GM21576 (cell line): ENCODE measurements around the gene ADRA1B.
"Not testable (repeated sequence)": the region's sequence is repeated elsewhere in the genome, so short reads cannot be mapped to it uniquely, and the experiment has no call there.

ENCODE experiments used
- ATAC-seq: cut with Tn5 transposase; IDR thresholded peaks from one replicate; pipeline ENCODE4 v1.9.1; 2021; ENCODE audit warnings: mild to moderate bottlenecking, moderate library complexity; ENCODE audit not compliant: unreplicated experiment

Gene ADRA1B

DNA sequence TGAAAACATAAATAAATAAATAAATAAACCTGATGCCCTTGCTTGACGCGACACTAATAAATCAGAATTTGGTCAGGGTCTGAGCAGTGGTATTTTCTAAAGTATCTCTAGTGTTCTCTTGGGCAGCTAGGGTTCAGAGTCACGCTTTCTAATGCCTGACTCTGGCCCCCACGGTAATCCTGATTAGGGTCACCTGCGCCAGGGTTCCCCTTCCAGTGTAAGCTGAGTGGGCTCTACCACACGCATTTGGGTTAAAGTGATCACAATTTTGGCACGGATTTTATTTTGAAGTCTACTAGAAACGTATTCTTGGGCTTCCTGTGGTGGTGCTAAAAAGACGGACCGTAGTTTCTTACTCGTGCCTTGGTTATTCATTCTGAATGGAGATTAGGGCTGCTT, 93.3 kb downstream of the ADRA1B start:
- peak; percentile 10 for ATAC-seq

DNA sequence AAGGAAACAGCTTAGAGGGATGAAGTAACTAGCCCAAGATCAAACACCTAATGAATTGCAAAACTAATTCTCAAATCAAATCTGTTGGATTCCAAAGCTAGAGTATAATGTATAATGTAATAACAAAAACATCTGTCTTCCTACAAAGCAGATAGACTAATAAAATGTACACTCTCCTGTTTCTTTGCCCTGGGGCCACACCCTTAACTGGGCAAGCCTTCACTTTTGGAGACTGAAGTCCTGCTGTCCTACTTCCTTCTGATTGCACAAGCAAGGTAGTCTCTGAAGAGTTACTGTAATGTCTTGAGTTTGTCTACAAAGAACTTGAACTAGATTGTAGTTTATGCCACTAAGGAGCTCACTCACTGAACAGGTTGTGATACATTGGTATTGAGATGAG, 95.2 kb downstream of the ADRA1B start:
- ATAC-seq: no peak

DNA sequence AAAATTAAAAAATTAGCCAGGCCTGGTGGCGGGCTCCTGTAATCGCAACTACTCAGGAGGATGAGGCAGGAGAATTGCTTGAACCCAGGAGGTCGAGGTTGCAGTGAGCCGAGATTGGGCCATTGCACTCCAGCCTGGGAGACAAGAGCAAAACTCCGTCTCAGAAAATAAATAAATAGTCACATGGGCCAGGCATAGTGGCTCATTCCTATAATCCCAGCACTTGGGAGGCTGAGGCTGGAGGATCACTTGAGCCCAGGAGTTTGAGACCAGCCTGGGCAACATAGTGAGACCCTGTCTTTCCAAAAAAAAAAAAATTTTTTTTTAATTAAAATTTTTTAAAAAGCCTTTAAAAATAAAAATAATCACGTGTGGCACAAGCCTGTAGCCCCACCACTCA, 97.9 kb downstream of the ADRA1B start:
- not testable (repeated sequence) for ATAC-seq

DNA sequence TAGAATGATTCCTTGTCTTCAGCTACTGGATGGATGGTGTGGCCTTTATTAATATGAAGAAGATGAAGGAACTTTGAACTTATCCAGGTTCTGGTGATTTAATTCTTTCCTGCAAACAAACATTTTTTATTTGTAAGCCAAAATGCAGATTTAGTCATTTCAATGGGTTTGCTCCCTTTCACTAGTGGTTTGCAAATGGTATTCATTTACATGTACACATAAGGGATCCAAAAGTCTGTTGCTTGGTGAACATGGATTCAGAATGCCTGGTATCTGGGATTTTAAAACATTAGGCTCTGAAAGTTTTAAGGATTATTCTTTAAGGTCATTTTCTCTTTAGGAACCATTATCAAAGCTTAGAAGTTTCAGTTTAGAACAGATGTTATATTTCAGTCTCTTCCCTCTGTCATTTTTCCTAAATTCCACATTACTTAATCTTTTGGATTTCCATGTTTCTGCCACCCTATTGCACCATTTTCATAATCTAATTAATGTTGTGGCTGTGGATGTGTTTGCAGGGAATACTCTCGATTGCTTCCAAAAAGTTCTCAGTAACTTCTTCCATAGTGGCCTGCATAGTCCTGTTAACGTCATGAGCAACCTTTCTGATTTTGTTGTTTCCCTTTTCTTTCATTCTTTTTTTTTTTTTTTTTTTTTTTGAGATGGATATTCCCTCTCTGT, 102.8 kb downstream of the ADRA1B start:
- no peak for ATAC-seq

DNA sequence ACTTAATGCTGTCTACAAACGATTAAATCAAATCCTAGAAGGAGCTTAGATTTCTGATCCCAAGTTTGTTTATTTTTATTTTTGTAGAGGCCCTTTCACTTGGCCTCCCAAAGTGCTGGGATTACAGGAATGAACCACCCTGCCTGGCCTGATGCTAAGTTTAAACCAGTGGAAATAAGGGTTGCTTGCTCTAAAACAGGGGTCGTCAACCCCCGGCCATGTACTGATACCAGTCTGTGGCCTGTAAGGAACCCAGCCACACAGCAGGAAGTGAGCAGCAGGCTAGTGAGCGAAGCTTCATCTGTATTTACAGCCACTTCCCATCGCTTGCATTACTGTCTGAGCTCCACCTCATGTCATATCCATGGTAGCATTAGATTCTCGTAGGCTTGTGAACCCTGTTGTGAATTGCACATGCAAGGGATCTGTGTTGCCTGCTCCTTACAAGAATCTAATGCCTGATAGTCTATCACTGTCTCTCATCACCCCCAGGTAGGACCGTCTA, 104.0 kb downstream of the ADRA1B start:
- ATAC-seq: no peak

DNA sequence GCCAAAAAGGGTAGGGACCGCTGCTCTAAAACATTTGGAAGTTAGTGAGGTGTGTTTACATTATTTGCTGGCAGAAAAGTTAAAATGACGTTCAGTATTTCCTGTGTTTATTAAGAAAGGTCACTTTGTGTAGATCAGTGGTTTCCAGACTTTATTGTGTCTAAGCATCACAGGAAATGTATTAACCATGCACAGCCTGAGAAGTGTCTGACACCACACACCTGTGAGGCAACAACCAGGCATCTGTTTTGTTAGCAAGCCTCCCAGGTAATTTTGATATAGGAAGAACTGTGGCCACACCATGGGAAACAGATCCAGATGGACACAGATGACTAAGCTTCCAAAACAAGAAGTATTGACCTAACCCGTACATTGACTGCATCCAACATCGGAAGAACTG, 104.7 kb downstream of the ADRA1B start:
- no peak for ATAC-seq

DNA sequence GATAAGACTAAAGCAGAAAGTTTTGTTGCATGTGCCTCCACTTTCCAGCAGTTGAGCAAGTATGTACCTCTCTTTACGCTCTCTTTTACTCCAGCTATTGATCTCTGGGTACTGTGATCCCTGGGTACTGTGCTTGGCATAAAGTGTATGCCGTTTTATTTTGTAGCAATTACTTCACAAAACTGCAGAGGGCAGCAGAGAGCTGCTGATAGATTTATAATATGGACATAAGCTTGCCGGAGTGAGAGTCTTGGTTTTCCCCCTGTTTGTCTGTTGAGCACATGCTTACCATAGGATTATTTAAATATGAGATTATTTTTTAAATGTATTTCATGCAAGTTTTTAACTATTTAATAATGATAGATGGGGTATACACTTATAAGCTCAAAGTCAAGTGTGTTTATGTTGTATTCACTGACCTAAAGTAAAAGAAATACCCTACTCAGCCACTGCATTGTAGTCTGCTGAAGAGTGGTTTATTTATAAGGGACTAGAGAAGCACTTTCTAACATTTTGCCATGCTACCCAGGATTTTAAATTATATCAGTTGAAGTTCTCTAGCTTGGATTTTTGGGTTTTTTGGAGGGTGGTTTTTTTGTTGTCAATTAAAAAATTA, 105.7 kb downstream of the ADRA1B start:
- ATAC-seq: peak; percentile 91
